ENCODE results near the gene CCDC159.

DNA sequence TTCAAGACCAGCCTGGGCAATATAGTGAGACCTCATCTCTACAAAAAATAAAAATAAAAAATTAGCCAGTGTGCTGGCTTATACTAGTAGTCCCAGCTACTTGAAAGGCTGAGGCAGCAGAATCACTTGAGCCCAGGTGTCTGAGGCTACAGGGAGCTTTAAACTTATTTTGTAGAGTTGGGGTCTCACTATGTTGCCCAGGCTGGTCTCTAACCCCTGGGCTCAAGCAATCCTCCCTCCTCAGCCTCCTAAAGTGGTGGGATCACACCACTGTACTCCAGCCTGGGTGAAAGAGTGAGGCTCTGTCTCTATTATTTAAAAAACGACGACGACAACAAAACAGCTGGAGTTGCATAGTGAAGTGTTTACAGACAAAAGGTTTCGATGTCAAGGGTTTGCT lies 14.8 kb upstream of the CCDC159 start:
- TF ChIP-seq POLR2A (IDR thresholded peaks at IDR 0.05) (no peak), CTCF (IDR thresholded peaks at IDR 0.05) (no peak)
